Heart left ventricle (tissue), 16 donors: Measurements from ENCODE around the gene GHRL. TPM values are rescaled to one million over a fixed set of nuclear protein-coding genes. Genes with fewer than 3 reads are reported as not detected.

Source experiments
- ATAC-seq, 4 donors: fragments of 200-7000 bp; cut with Tn5 transposase; one replicate each; pipeline ENCODE4 v1.9.1; 2020 to 2022; ENCODE audit warnings: moderate library complexity in 4 of 4, mild to moderate bottlenecking in 3 of 4, moderate number of reproducible peaks in 1 of 4
- DNase-seq, 5 donors: peaks; one replicate each; pipeline ENCODE4 v3.0.0-alpha.2; 2020
- H3K27ac ChIP-seq, 12 donors: fragments of 200-600 bp; sonication (generic) in 4 of 12; one replicate each; pipeline versions ENCODE4 v1.5.0 to v1.8.0; 2016 to 2022; ENCODE audit warnings: mild to moderate bottlenecking in 2 of 12
- H3K27me3 ChIP-seq, 9 donors: fragments of 200-600 bp; sonication (generic) in 2 of 9; one replicate each; pipeline versions ENCODE4 v1.5.1 to v1.8.0; 2016 to 2022; ENCODE audit warnings: mild to moderate bottlenecking in 3 of 9
- H3K36me3 ChIP-seq, 9 donors: fragments of 200-600 bp; sonication (generic) in 2 of 9; one replicate each; pipeline versions ENCODE4 v1.5.0 to v1.8.0; 2018 to 2022; ENCODE audit warnings: mild to moderate bottlenecking in 2 of 9
- H3K4me1 ChIP-seq, 12 donors: fragments of 200-600 bp; sonication (generic) in 4 of 12; one replicate each; pipeline versions ENCODE4 v1.5.0 to v1.8.0; 2016 to 2022; ENCODE audit warnings: mild to moderate bottlenecking in 3 of 12
- H3K4me3 ChIP-seq, 12 donors: fragments of 200-600 bp; sonication (generic) in 4 of 12; one replicate each; pipeline versions ENCODE4 v1.5.0 to v1.8.0; 2017 to 2022; ENCODE audit warnings: mild to moderate bottlenecking in 9 of 12, moderate library complexity in 4 of 12
- H3K9me3 ChIP-seq, 12 donors: fragments of 200-600 bp; sonication (generic) in 4 of 12; one replicate each; pipeline versions ENCODE4 v1.5.0 to v1.8.0; 2016 to 2022; ENCODE audit warnings: mild to moderate bottlenecking in 1 of 12
- POLR2A ChIP-seq, 2 donors: fragments of 450-650 bp; IDR thresholded peaks; one replicate each; pipeline ENCODE4 v1.6.1; 2017; ENCODE audit warnings: antibody characterized with exemption in 2 of 2, mild to moderate bottlenecking in 2 of 2, moderate library complexity in 2 of 2
- WGBS, 4 donors: extraction: QIAGEN DNeasy Blood & Tissue Kit in 2 of 4; methylation state at CpG; one replicate each; pipeline versions ENCODE4 v1.1.5 to v1.1.7; 2013 to 2018; 5-methylcytosine and 5-hydroxymethylcytosine counted together
- intact Hi-C, 10 donors: fragments of 100-400 bp; cut with DNase I; formaldehyde crosslinking; loops; one replicate each; pipeline versions ENCODE4 v1.11.1 to v1.14.2; 2022
- polyA plus RNA-seq, 2 donors: library from polyadenylated mRNA; stranded (reverse); fragments of 200-250 nt; gene quantifications; one replicate each; pipeline ENCODE4 v1.2.3, GENCODE V29; 2013
- total RNA-seq, 9 donors: library from RNA; depleted of rRNA in 2 of 9; stranded (reverse); fragments of >200 nt in 2 of 9; fragmentation: NEBNext Ultra II Directional in 3 of 9; extraction: Animal tissue kit (Norgen Biotek cat#: 25700) in 3 of 9; gene quantifications; one replicate each; pipeline versions ENCODE4 v1.1.0 to v1.2.4, GENCODE V29; 2016 to 2023
- TF ChIP-seq, protein P1 (sequence below), 12 donors: fragments of 200-600 bp; sonication (generic) in 4 of 12; IDR thresholded peaks; one replicate each; pipeline versions ENCODE4 v1.5.0 to v1.8.0; 2018 to 2022; ENCODE audit warnings: antibody characterized with exemption in 12 of 12, mild to moderate bottlenecking in 5 of 12
- donor health status: ischemic (EF 13 %, LVEDD 7.1; RV severe dilation, severe dysfunction).
- donor health status: healthy with polysubstance abuse.
- donor health status: DM: no; HTN: yes; CAD: no.
- donor health status: DM: no; HTN: no; CAD: no.
- donor health status: ischemic (EF 25% LVEDD 6.9; RV normal size, moderate dysfunction).
- donor health status: ischemic (EF 25% LVEDD 5.7; RV mildly dilated, moderate dysfunction).
- donor health status: healthy.
- donor health status: DM: yes; HTN: yes; CAD: no.
- donor health status: ischemic (EF 35%, LVEDD 5.7; RV mildly dilated, moderate dysfunction).
- donor health status: nonischemic (EF 11% LVEDD 7.7; RV severe dilation, severe dysfunction).
- donor health status: DM: yes; HTN: yes; CAD: no.
- donor health status: PGD.
- donor health status: ischemic (EF 29% LVEDD 5.4; RV normal size, mild dysfunction).
- donor health status: nonischemic (EF 23%, LVEDD 6.1; RV moderate dilation, normal function).

GHRL gene
- total and polyA plus RNA-seq, 11 donors = 0.18 to 2.1 (median 0.61) TPM; not detected in 6

DNA sequence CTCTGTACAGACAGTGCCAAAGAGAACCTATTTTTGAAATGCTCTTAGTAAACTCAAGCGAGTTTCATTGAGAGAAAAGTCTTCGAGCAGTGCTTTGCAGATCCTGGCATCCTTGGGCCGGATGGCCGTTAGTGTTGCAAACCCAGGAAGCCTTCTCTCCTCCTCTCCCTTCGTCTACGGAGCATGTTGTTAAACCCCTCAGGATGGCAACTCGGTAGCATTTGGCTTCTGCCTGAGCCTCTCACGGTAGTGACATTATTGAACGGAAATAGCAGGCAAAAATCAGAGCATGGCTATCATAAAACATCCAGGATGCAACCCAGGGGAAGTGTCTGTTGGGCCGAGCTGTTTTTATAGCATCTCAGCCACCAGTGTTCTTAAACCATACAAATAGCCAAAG lies 34.8 kb upstream of the GHRL start:
- TF ChIP-seq, protein P1, sequence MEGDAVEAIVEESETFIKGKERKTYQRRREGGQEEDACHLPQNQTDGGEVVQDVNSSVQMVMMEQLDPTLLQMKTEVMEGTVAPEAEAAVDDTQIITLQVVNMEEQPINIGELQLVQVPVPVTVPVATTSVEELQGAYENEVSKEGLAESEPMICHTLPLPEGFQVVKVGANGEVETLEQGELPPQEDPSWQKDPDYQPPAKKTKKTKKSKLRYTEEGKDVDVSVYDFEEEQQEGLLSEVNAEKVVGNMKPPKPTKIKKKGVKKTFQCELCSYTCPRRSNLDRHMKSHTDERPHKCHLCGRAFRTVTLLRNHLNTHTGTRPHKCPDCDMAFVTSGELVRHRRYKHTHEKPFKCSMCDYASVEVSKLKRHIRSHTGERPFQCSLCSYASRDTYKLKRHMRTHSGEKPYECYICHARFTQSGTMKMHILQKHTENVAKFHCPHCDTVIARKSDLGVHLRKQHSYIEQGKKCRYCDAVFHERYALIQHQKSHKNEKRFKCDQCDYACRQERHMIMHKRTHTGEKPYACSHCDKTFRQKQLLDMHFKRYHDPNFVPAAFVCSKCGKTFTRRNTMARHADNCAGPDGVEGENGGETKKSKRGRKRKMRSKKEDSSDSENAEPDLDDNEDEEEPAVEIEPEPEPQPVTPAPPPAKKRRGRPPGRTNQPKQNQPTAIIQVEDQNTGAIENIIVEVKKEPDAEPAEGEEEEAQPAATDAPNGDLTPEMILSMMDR (IDR thresholded peaks at IDR 0.05) = no peak
- no peak for TF ChIP-seq POLR2A (IDR thresholded peaks at IDR 0.05)
- H3K27ac ChIP-seq = no peak overlapping the region
- H3K4me3 ChIP-seq = no peak overlapping the region
- intact Hi-C loops = no loop called here
- ATAC-seq (no peak), DNase-seq (no peak)
- H3K4me1 ChIP-seq = no peaks in the 10 kb centered on the region
- H3K9me3 ChIP-seq = no peaks in the 10 kb centered on the region
- peaks cover 0 to 28% (median 13%) of the 10 kb centered on the region in 9 donors for H3K27me3 ChIP-seq
- no peaks in the 10 kb centered on the region for H3K36me3 ChIP-seq
- 66 to 71% (median 68%) methylated on average over 10 of the region's 10 CpGs for WGBS, 4 donors

GRCh38 chr3:10322352-10322710 lies 29.6 kb upstream of the GHRL start:
- intact Hi-C loops = no loop called here
- 88 to 97% (median 91%) methylated on average over 1 of the region's 1 CpG for WGBS, 4 donors
- no peak for ATAC-seq

GRCh38 chr3:10321630-10322351 lies 29.0 kb upstream of the GHRL start:
- intact Hi-C loops = no loop called here
- Histone ChIP-seq H3K4me3 (peak overlapping the region in 11 of 12 donors; percentile 67 to 100 (median 88)), H3K36me3 (peaks cover 0 to 25% (median 21%) of the 10 kb centered on the region in 9 donors), H3K4me1 (peaks cover 0 to 29% (median 19%) of the 10 kb centered on the region in 12 donors), H3K9me3 (no peaks in the 10 kb centered on the region), H3K27ac (peak overlapping the region in 7 of 12 donors; percentile 78 to 91 (median 85)), H3K27me3 (no peaks in the 10 kb centered on the region)
- TF ChIP-seq, protein P1 (IDR thresholded peaks at IDR 0.05) = no peak
- TF ChIP-seq POLR2A (IDR thresholded peaks at IDR 0.05) = no peak
- peak in 1 of 4 donors; percentile 5 for ATAC-seq
- DNase-seq = no peak
- 92 to 98% (median 95%) methylated on average over 4 to 8 of the region's 8 CpGs for WGBS, 4 donors

More at GRCh38 chr3:10322352-10322710, 29.6 kb upstream of the GHRL start:
- no peaks in the 10 kb centered on the region for H3K27me3 ChIP-seq
- no peaks in the 10 kb centered on the region for H3K9me3 ChIP-seq
- no peak overlapping the region for H3K4me3 ChIP-seq
- TF ChIP-seq POLR2A (IDR thresholded peaks at IDR 0.05) = no peak
- TF ChIP-seq, protein P1 (IDR thresholded peaks at IDR 0.05) = peak in 4 of 12 donors; percentile 10 to 29 (median 17)
- no peak overlapping the region for H3K27ac ChIP-seq
- H3K4me1 ChIP-seq = peaks cover 0 to 29% (median 19%) of the 10 kb centered on the region in 12 donors
- H3K36me3 ChIP-seq = peaks cover 0 to 19% (median 15%) of the 10 kb centered on the region in 9 donors
- DNase-seq = no peak

DNA sequence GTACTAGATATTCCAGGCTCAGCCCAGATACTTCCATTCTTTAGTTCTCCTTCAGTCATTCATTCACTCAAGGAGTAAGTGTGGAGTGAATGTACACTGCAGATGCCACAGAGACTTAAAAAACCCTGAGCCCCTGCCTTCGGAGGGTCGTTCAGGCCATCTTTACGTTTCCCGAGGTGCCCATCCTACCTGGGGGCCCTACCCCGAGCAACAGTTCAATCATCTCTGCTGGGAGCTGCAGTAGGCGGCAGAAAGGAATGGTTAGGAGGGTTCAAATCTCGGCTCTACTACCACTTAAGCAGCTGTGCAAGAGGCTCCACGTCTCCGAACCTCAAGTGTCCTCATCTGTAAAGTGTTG lies 27.6 kb upstream of the GHRL start:
- 0 to 1% (median 0%) methylated on average over 9 of the region's 9 CpGs for WGBS, 4 donors
- H3K36me3 ChIP-seq = peaks cover 0 to 40% (median 36%) of the 10 kb centered on the region in 9 donors
- peak overlapping the region in 10 of 12 donors; percentile 73 to 92 (median 85) for H3K27ac ChIP-seq
- no peaks in the 10 kb centered on the region for H3K9me3 ChIP-seq
- intact Hi-C loops = no loop called here
- peak overlapping the region; percentile 67 to 100 (median 88) for H3K4me3 ChIP-seq
- DNase-seq (no peak), ATAC-seq (peak in 1 of 4 donors; percentile 2)
- H3K27me3 ChIP-seq = no peaks in the 10 kb centered on the region
- TF ChIP-seq, protein P1 (IDR thresholded peaks at IDR 0.05) = no peak
- TF ChIP-seq POLR2A (IDR thresholded peaks at IDR 0.05) = no peak
- H3K4me1 ChIP-seq = peaks cover 0 to 33% (median 19%) of the 10 kb centered on the region in 12 donors
